K562 (cell line): ENCODE measurements around the gene BIRC3.

ENCODE experiments used
- CTCF ChIP-seq, 3 experiments: IDR thresholded peaks in 2 of 3; conservative IDR thresholded peaks in 1 of 3; 2 replicates each; pipeline ENCODE4 v1.5.1; 2011 to 2012; ENCODE audit warnings: low read length in 3 of 3, mild to moderate bottlenecking in 3 of 3, control low read depth in 2 of 3, improper control_type of control experiment in 1 of 3, inconsistent platforms in 1 of 3, low read depth in 1 of 3, mixed read lengths in 1 of 3, moderate library complexity in 1 of 3; ENCODE audit not compliant: insufficient read depth in 2 of 3
- HMGXB4 ChIP-seq: sonication (generic); formaldehyde crosslinking; IDR thresholded peaks from 2 replicates; pipeline ENCODE4 v1.8.1; 2023; ENCODE audit warnings: mild to moderate bottlenecking, missing genetic modification reagents
- NR4A1 ChIP-seq, 2 experiments: fragments of 250-450 bp in 1 of 2; fragments of 450-650 bp in 1 of 2; sonication (Bioruptor Pico) in 1 of 2; IDR thresholded peaks; 2 replicates each; pipeline versions ENCODE4 v1.4.0 to v1.6.1; 2016 to 2020; ENCODE audit warnings: mild to moderate bottlenecking in 2 of 2, missing compliant biosample characterization in 1 of 2, missing genetic modification characterization in 1 of 2, moderate library complexity in 1 of 2
- POLR3A ChIP-seq: IDR thresholded peaks from 2 replicates; pipeline ENCODE4 v1.6.1; 2011; ENCODE audit warnings: borderline replicate concordance, mild to moderate bottlenecking, moderate library complexity; ENCODE audit not compliant: insufficient read length, insufficient read depth; ENCODE audit errors: extremely low read depth
- SIN3B ChIP-seq: fragments of 450-650 bp; IDR thresholded peaks from 2 replicates; pipeline ENCODE4 v1.6.1; 2017; ENCODE audit warnings: low read depth, mild to moderate bottlenecking, moderate library complexity
- STAT6 ChIP-seq: sonication (generic); formaldehyde crosslinking; IDR thresholded peaks from 2 replicates; pipeline ENCODE4 v1.8.1; 2023; ENCODE audit warnings: mild to moderate bottlenecking, missing genetic modification reagents
- TAF7 ChIP-seq: fragments of 450-650 bp; IDR thresholded peaks from 2 replicates; pipeline ENCODE4 v1.6.1; 2016; ENCODE audit warnings: missing genetic modification characterization, missing compliant biosample characterization
- ZFX ChIP-seq: sonication (generic); formaldehyde crosslinking; IDR thresholded peaks from 2 replicates; pipeline ENCODE4 v1.8.0; 2022; ENCODE audit warnings: mild to moderate bottlenecking, missing genetic modification reagents, moderate library complexity

GRCh38 chr11:102287964-102288724 lies 29.1 kb upstream of the BIRC3 start:
- TF ChIP-seq POLR3A (no peak), CTCF (IDR thresholded peaks at IDR 0.05 in 2 of 3, conservative IDR thresholded peaks at IDR 0.05 in 1 of 3; ENCODE audit: insufficient read depth in 2 of 3, low read depth in 1 of 3, low read length in 3 of 3) (peak; percentile 59 to 87 (median 68)), TAF7 (tag) (no peak), ZFX (CRISPR knock-in tag) (no peak), HMGXB4 (CRISPR knock-in tag) (no peak), STAT6 (no peak), NR4A1 (CRISPR knock-in tag; IDR thresholded peaks at IDR 0.05) (no peak), NR4A1 (tag; IDR thresholded peaks at IDR 0.05) (no peak), SIN3B (no peak)
